Putamen (tissue), 1 donor: ENCODE measurements around the gene JMJD4.
"Not testable (repeated sequence)": the region's sequence is repeated elsewhere in the genome, so short reads cannot be mapped to it uniquely, and the experiment has no call there.

Source experiments
- DNase-seq: peaks from one replicate; pipeline ENCODE4 v3.0.0-alpha.2; 2016; ENCODE audit warnings: low spot score

JMJD4 gene

GRCh38 chr1:227733309-227733705, 1.8 kb downstream of the JMJD4 start:
- DNase-seq, result no peak

GRCh38 chr1:227732586-227733308, 2.4 kb downstream of the JMJD4 start:
- no peak for DNase-seq

GRCh38 chr1:227731696-227732585, 3.2 kb downstream of the JMJD4 start:
- no peak for DNase-seq

GRCh38 chr1:227731241-227731677, 3.8 kb downstream of the JMJD4 start:
- DNase-seq, result no peak

GRCh38 chr1:227730630-227731151, 4.4 kb downstream of the JMJD4 start:
- DNase-seq, result no peak

- peak; percentile 42 for DNase-seq
These were observed 5.0 kb downstream of the JMJD4 start for GRCh38 chr1:227729881-227730629.

- DNase-seq, result no peak
These were observed 5.8 kb downstream of the JMJD4 start for GRCh38 chr1:227729144-227729880.

GRCh38 chr1:227728892-227729143, 6.3 kb downstream of the JMJD4 start:
- DNase-seq, result no peak

- DNase-seq, result no peak
These were observed 6.8 kb downstream of the JMJD4 start for GRCh38 chr1:227728059-227728891.

- DNase-seq, result no peak
These were observed 8.0 kb downstream of the JMJD4 start for GRCh38 chr1:227726924-227727599.

GRCh38 chr1:227726318-227726717, 8.8 kb downstream of the JMJD4 start:
- no peak for DNase-seq

- no peak for DNase-seq
These were observed 10.1 kb downstream of the JMJD4 start for GRCh38 chr1:227725046-227725445.

GRCh38 chr1:227723474-227723873, 11.6 kb downstream of the JMJD4 start:
- no peak for DNase-seq

- no peak for DNase-seq
These were observed 16.2 kb downstream of the JMJD4 start for GRCh38 chr1:227718932-227719331.

GRCh38 chr1:227712648-227713047, 22.5 kb downstream of the JMJD4 start:
- no peak for DNase-seq

- DNase-seq, result not testable (repeated sequence)
These were observed 24.6 kb downstream of the JMJD4 start for GRCh38 chr1:227710474-227710873.

- no peak for DNase-seq
These were observed 25.7 kb downstream of the JMJD4 start for GRCh38 chr1:227709451-227709850.

- no peak for DNase-seq
These were observed 27.3 kb downstream of the JMJD4 start for GRCh38 chr1:227707846-227708245.

- not testable (repeated sequence) for DNase-seq
These were observed 33.5 kb downstream of the JMJD4 start for GRCh38 chr1:227701631-227702030.

- DNase-seq, result no peak
These were observed 37.7 kb downstream of the JMJD4 start for GRCh38 chr1:227697321-227697864.
